H1 (cell line): Measurements from ENCODE around the gene FIGNL2. TPM values are rescaled to one million over a fixed set of nuclear protein-coding genes. Genes with fewer than 3 reads are reported as not detected.

ENCODE experiments used
- CTCF ChIA-PET: fragments of 300-600 bp; sonication (Branson Sonifier 250); formaldehyde crosslinking; loops from one replicate; lab custom pipeline; 2021; ENCODE audit not compliant: partially characterized antibody; lab: Charles Lee
- POLR2A ChIA-PET: fragments of 300-600 bp; sonication (Branson Sonifier 250); formaldehyde crosslinking; loops from one replicate; lab custom pipeline; 2021; ENCODE audit warnings: inconsistent platforms; ENCODE audit not compliant: partially characterized antibody; lab: Charles Lee
- DNase-seq, 2 experiments: peaks; one replicate each; pipeline versions ENCODE4 v3.0.0 to v3.0.0-alpha.2; 2010 to 2022; ENCODE audit warnings: low spot score in 2 of 2, low read depth in 1 of 2, mixed read lengths in 1 of 2
- FAIRE-seq: peaks from 2 replicates; lab custom pipeline; 2011; peaks lifted over from hg19 to GRCh38; lab: Jason Lieb, UNC
- H2AFZ ChIP-seq: 2 replicates; pipeline ENCODE4 v1.8.1; 2012; ENCODE audit warnings: low read length, inconsistent platforms
- H2AK5ac ChIP-seq: 2 replicates; pipeline ENCODE4 v1.6.1; 2013; ENCODE audit warnings: low read depth, low read length
- H2BK120ac ChIP-seq: replicated peaks from 2 replicates; pipeline ENCODE3; 2013; ENCODE audit warnings: low read depth, low read length, inconsistent platforms
- H2BK12ac ChIP-seq: 2 replicates; pipeline ENCODE4 v1.6.1; 2013; ENCODE audit warnings: low read depth, low read length
- H2BK15ac ChIP-seq: 2 replicates; pipeline ENCODE4 v1.6.1; 2013; ENCODE audit warnings: low read length
- H2BK20ac ChIP-seq: 2 replicates; pipeline ENCODE4 v1.6.1; 2013; ENCODE audit warnings: low read length
- H2BK5ac ChIP-seq: 2 replicates; pipeline ENCODE4 v1.6.1; 2013; ENCODE audit warnings: low read depth, low read length
- H3K14ac ChIP-seq: 2 replicates; pipeline ENCODE4 v1.6.1; 2013; ENCODE audit warnings: inconsistent platforms; ENCODE audit not compliant: insufficient read length
- H3K18ac ChIP-seq: 2 replicates; pipeline ENCODE4 v1.6.1; 2013; ENCODE audit warnings: low read length; ENCODE audit errors: extremely low read depth
- H3K23ac ChIP-seq: 2 replicates; pipeline ENCODE4 v1.6.1; 2013; ENCODE audit warnings: inconsistent platforms; ENCODE audit not compliant: insufficient read length
- H3K23me2 ChIP-seq: 2 replicates; pipeline ENCODE4 v1.6.1; 2013; ENCODE audit warnings: low read depth, low read length
- H3K27ac ChIP-seq: 2 replicates; pipeline ENCODE4 v1.6.1; 2011; ENCODE audit warnings: low read depth, low read length, inconsistent platforms
- H3K27me3 ChIP-seq, 4 experiments: replicated peaks in 1 of 4; 1 replicate in 1 of 4; 2 replicates in 3 of 4; pipeline versions ENCODE4 v1.6.1 to v1.8.1; 2011 to 2013; ENCODE audit warnings: low read length in 3 of 4, mild to moderate bottlenecking in 3 of 4, inconsistent platforms in 2 of 4, mixed read lengths in 2 of 4, moderate library complexity in 1 of 4; ENCODE audit not compliant: control insufficient read depth in 3 of 4, insufficient read depth in 3 of 4; ENCODE audit errors: extremely low read depth in 1 of 4
- H3K36me3 ChIP-seq, 4 experiments: 2 replicates each; pipeline versions ENCODE4 v1.6.1 to v1.8.1; 2011 to 2013; ENCODE audit warnings: mild to moderate bottlenecking in 4 of 4, low read length in 3 of 4, moderate library complexity in 2 of 4, control low read depth in 1 of 4, inconsistent platforms in 1 of 4; ENCODE audit not compliant: insufficient read depth in 4 of 4, control insufficient read depth in 2 of 4
- H3K4ac ChIP-seq: replicated peaks from 2 replicates; pipeline ENCODE3; 2013; ENCODE audit warnings: low read length, low read depth, mixed read lengths, inconsistent platforms; ENCODE audit not compliant: insufficient read length
- H3K4me1 ChIP-seq, 4 experiments: replicated peaks in 1 of 4; 1 replicate in 1 of 4; 2 replicates in 3 of 4; pipeline versions ENCODE4 v1.6.1 to v1.8.1; 2011 to 2013; ENCODE audit warnings: low read length in 3 of 4, inconsistent platforms in 2 of 4, mixed read lengths in 1 of 4; ENCODE audit not compliant: insufficient read depth in 4 of 4, control insufficient read depth in 3 of 4
- H3K4me2 ChIP-seq, 2 experiments: 2 replicates each; pipeline versions ENCODE4 v1.6.1 to v1.8.1; 2011 to 2013; ENCODE audit warnings: low read depth in 2 of 2, low read length in 2 of 2, control low read depth in 1 of 2, inconsistent platforms in 1 of 2, mild to moderate bottlenecking in 1 of 2; ENCODE audit not compliant: insufficient read depth in 1 of 2
- H3K4me3 ChIP-seq, 4 experiments: fragments of 200-600, 300-600 bp in 1 of 4; sonication (generic), shearing (Covaris generic), sonication (Bioruptor Twin) in 1 of 4; 2 replicates each; pipeline versions ENCODE4 v1.5.1 to v1.8.1; 2011 to 2016; ENCODE audit warnings: low read length in 4 of 4, low read depth in 3 of 4, control low read depth in 2 of 4, inconsistent platforms in 2 of 4, mild to moderate bottlenecking in 2 of 4, mixed read lengths in 1 of 4, moderate library complexity in 1 of 4; ENCODE audit not compliant: insufficient read depth in 2 of 4; ENCODE audit errors: extremely low read depth in 1 of 4
- H3K56ac ChIP-seq: replicated peaks from 2 replicates; pipeline ENCODE3; 2013; ENCODE audit warnings: low read depth, mild to moderate bottlenecking, mixed read lengths, low read length, inconsistent platforms; ENCODE audit not compliant: insufficient read length
- H3K79me1 ChIP-seq: 2 replicates; pipeline ENCODE4 v1.6.1; 2013; ENCODE audit warnings: low read depth, low read length, control low read depth
- H3K79me2 ChIP-seq, 2 experiments: 2 replicates each; pipeline versions ENCODE4 v1.6.1 to v1.8.1; 2012 to 2013; ENCODE audit warnings: low read length in 2 of 2, mild to moderate bottlenecking in 2 of 2, inconsistent platforms in 1 of 2; ENCODE audit not compliant: insufficient read depth in 2 of 2, control insufficient read depth in 1 of 2
- H3K9ac ChIP-seq, 4 experiments: replicated peaks in 1 of 4; 1 replicate in 1 of 4; 2 replicates in 3 of 4; pipeline versions ENCODE4 v1.6.1 to v1.8.1; 2011 to 2013; ENCODE audit warnings: low read depth in 3 of 4, low read length in 3 of 4, control low read depth in 2 of 4, mild to moderate bottlenecking in 2 of 4, moderate library complexity in 2 of 4, inconsistent platforms in 1 of 4; ENCODE audit errors: extremely low read depth in 1 of 4
- H3K9me3 ChIP-seq, 2 experiments: 2 replicates each; pipeline versions ENCODE4 v1.6.1 to v1.8.1; 2012 to 2013; ENCODE audit warnings: mild to moderate bottlenecking in 2 of 2, moderate library complexity in 2 of 2, control low read depth in 1 of 2, inconsistent platforms in 1 of 2, low read depth in 1 of 2, low read length in 1 of 2, mixed read lengths in 1 of 2; ENCODE audit not compliant: insufficient read depth in 2 of 2
- H4K20me1 ChIP-seq, 2 experiments: replicated peaks in 1 of 2; 2 replicates each; pipeline versions ENCODE3 to v1.8.1; 2011 to 2013; ENCODE audit warnings: inconsistent platforms in 2 of 2, low read length in 2 of 2, mild to moderate bottlenecking in 1 of 2; ENCODE audit not compliant: insufficient read depth in 2 of 2, control insufficient read depth in 1 of 2
- H4K5ac ChIP-seq: 2 replicates; pipeline ENCODE4 v1.6.1; 2013; ENCODE audit warnings: low read length, low read depth, mixed read lengths, inconsistent platforms; ENCODE audit not compliant: insufficient read length
- H4K8ac ChIP-seq: 2 replicates; pipeline ENCODE4 v1.8.0; 2013; ENCODE audit warnings: mild to moderate bottlenecking, moderate library complexity, low read length, inconsistent platforms; ENCODE audit not compliant: insufficient read depth; ENCODE audit errors: extremely low read depth
- H4K91ac ChIP-seq: replicated peaks from 2 replicates; pipeline ENCODE3; 2013; ENCODE audit warnings: low read length, mixed read lengths, inconsistent platforms; ENCODE audit not compliant: insufficient read length
- CHD1 ChIP-seq: IDR thresholded peaks from 2 replicates; pipeline ENCODE4 v1.6.1; 2012; ENCODE audit warnings: low read depth, low read length, improper control_type of control experiment
- EGR1 ChIP-seq: IDR thresholded peaks from 2 replicates; pipeline ENCODE4 v1.6.1; 2011; ENCODE audit warnings: low read depth, low read length, borderline replicate concordance
- JUN ChIP-seq: IDR thresholded peaks from 2 replicates; pipeline ENCODE4 v1.6.1; 2011; ENCODE audit warnings: low read depth, mild to moderate bottlenecking, improper control_type of control experiment, low read length
- TAF7 ChIP-seq: optimal IDR thresholded peaks from 2 replicates; pipeline ENCODE3; 2011; ENCODE audit warnings: low read depth, mild to moderate bottlenecking, inconsistent platforms, low read length, moderate library complexity, borderline replicate concordance
- WGBS, 2 experiments: shearing (Covaris generic) in 1 of 2; methylation state at CpG; one replicate each; pipeline versions ENCODE4 v1.1.6 to v1.1.7; 2013 to 2015; ENCODE audit warnings: low lambda C conversion rate in 2 of 2, mixed read lengths in 2 of 2, inconsistent platforms in 1 of 2, low coverage in 1 of 2, missing lambda C conversion rate in 1 of 2; ENCODE audit not compliant: insufficient replicate concordance in 2 of 2, insufficient coverage in 1 of 2, insufficient read length in 1 of 2; ENCODE audit errors: extremely low coverage in 1 of 2, missing lambda C conversion rate in 1 of 2; 5-methylcytosine and 5-hydroxymethylcytosine counted together
- polyA plus RNA-seq, 7 experiments: library from polyadenylated mRNA; depleted of rRNA in 3 of 7; stranded (reverse) in 5 of 7; unstranded in 2 of 7; fragments of >200 nt in 5 of 7; fragments of 200-250 nt in 2 of 7; gene quantifications; 1 replicate in 5 of 7; 2 replicates in 1 of 7; 4 replicates in 1 of 7; pipeline versions ENCODE4 v1.2.1 to v1.2.3, GENCODE V29; 2011 to 2013; ENCODE audit warnings: missing spikeins in 2 of 7, mixed read lengths in 2 of 7
- total RNA-seq: library from RNA; stranded (reverse); fragmentation: NEBNext Ultra II Directional; extraction: Animal tissue kit (Norgen Biotek cat#: 25700); gene quantifications from 2 replicates; pipeline ENCODE4 v1.2.1, GENCODE V29; 2021

FIGNL2 gene
- total and polyA plus RNA-seq, 2 of the 8 experiments (the other 6 are each of a cell fraction or from before 2014, with no cell fraction given), result 6.5 to 7.1 TPM

DNA sequence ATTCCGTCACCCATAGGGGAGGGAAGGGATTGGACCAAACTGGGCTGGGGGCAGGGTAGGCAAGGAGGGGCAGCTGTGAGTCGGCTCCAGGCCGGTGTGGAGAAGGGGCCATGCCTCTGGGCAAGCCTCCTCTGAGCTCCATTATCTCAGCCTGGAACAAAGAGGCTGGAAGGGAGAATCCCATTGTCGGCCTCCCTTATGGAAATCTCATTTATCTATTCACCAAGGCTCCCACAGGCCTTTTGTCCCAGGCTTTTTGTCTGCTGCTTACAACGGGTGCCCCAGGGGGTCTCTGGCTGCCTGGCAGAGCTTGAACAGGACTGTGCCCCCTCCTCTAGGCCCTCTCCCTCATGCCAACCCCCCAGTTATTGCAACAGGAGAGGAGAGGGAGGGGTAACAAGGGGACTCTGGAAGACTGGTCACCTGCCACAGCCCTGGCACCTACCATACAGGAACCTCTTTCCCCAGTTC, 19.5 kb downstream of the FIGNL2 start:
- H3K4me3 ChIP-seq, result peak overlapping the region in 1 of 4 experiments; percentile 4; a peak in 2 of 8 replicates
- H3K79me1 ChIP-seq, result no peaks in the 10 kb centered on the region; the same call in 1 of the 2 replicates
- H3K4ac ChIP-seq, result no peak overlapping the region
- H3K14ac ChIP-seq, result no peak overlapping the region
- FAIRE-seq (no peak), DNase-seq (peak; percentile 59 to 72)
- no peak overlapping the region for H3K23ac ChIP-seq
- H2BK120ac ChIP-seq, result peak overlapping the region; percentile 41
- peaks cover 4% of the 10 kb centered on the region; the same call in 1 of the 2 replicates for H3K23me2 ChIP-seq
- no peaks in the 10 kb centered on the region for H3K36me3 ChIP-seq
- no peak overlapping the region; the same call in 1 of the 2 replicates for H3K27ac ChIP-seq
- 0 out of 7 replicates have a peak, but pooled peaks cover 0 to 3% (median 0%) of the 10 kb centered on the region in 4 experiments for H3K27me3 ChIP-seq
- peak overlapping the region; percentile 45 to 52 for H3K4me2 ChIP-seq
- no peaks in the 10 kb centered on the region for H3K79me2 ChIP-seq
- H2BK15ac ChIP-seq, result no peak overlapping the region
- H2BK12ac ChIP-seq, result peak overlapping the region; percentile 45; the same call in 1 of the 2 replicates
- 14% methylated on average over 5 of the region's 5 CpGs; no CpG with 5 or more reads in 1 of the 2 experiments for WGBS, 2 experiments
- H2BK20ac ChIP-seq, result peak overlapping the region; percentile 98; the same call in 1 of the 2 replicates
- H3K9me3 ChIP-seq, result no peaks in the 10 kb centered on the region
- ChIA-PET CTCF (interaction anchor here (0.6 to 6.8 kb wide), 9 partner anchors 11 to 61 kb away, joined by 3 to 49 read pairs (median 10); no protein-coding TSS in a partner anchor), POLR2A (interaction anchor here (0.7 to 2.7 kb wide), 9 partner anchors 8 to 35 kb away, joined by 3 to 11 read pairs (median 6); no protein-coding TSS in a partner anchor)
- no peak overlapping the region for H3K56ac ChIP-seq
- peak overlapping the region; percentile 18 for H4K91ac ChIP-seq
- peaks cover 13 to 42% (median 28%) of the 10 kb centered on the region in 4 experiments for H3K4me1 ChIP-seq
- peak overlapping the region; percentile 22; the same call in 1 of the 2 replicates for H4K8ac ChIP-seq
- peak overlapping the region; percentile 20; the same call in 1 of the 2 replicates for H2BK5ac ChIP-seq
- H3K9ac ChIP-seq, result no peak overlapping the region; a peak in 1 of 7 replicates
- peak overlapping the region; percentile 80; the same call in 1 of the 2 replicates for H3K18ac ChIP-seq
- no peak overlapping the region for H2AFZ ChIP-seq
- no peak overlapping the region; the same call in 1 of the 2 replicates for H2AK5ac ChIP-seq
- H4K20me1 ChIP-seq, result peaks cover 0 to 3% of the 10 kb centered on the region in 2 experiments
- H4K5ac ChIP-seq, result peak overlapping the region; percentile 49
- TF ChIP-seq JUN (no peak), EGR1 (no peak), TAF7 (no peak), CHD1 (no peak)
